Vagina (tissue), 2 donors: ENCODE measurements around the gene MRPL50. TPM values are rescaled to one million over a fixed set of nuclear protein-coding genes. Genes with fewer than 3 reads are reported as not detected.

Experiments
- DNase-seq, 2 donors: peaks; one replicate each; pipeline ENCODE4 v3.0.0-alpha.2; 2017; ENCODE audit errors: extremely low spot score in 2 of 2
- H3K27ac ChIP-seq: fragments of 200-600 bp; sonication (generic); one replicate; pipeline ENCODE4 v1.5.1; 2019
- H3K27me3 ChIP-seq: fragments of 200-600 bp; sonication (generic); one replicate; pipeline ENCODE4 v1.5.1; 2019
- H3K36me3 ChIP-seq, 2 donors: fragments of 200-600 bp; sonication (generic); one replicate each; pipeline ENCODE4 v1.5.1; 2017 to 2019
- H3K4me1 ChIP-seq: fragments of 200-600 bp; sonication (generic); one replicate; pipeline ENCODE4 v1.5.1; 2019
- H3K4me3 ChIP-seq, 2 donors: fragments of 200-600 bp; sonication (generic); 1 replicate in 1 of 2; 2 replicates in 1 of 2; pipeline ENCODE4 v1.5.1; 2016 to 2019
- H3K9me3 ChIP-seq: fragments of 200-600 bp; sonication (generic); one replicate; pipeline ENCODE4 v1.5.1; 2019
- CTCF ChIP-seq, 3 experiments: fragments of 450-650 bp in 2 of 3; fragments of 200-600 bp in 1 of 3; sonication (generic) in 1 of 3; IDR thresholded peaks; one replicate each; pipeline ENCODE4 v1.5.1; 2017 to 2019; ENCODE audit warnings: antibody characterized with exemption in 3 of 3, mild to moderate bottlenecking in 2 of 3, moderate library complexity in 2 of 3
- POLR2A ChIP-seq, 2 donors: fragments of 450-650 bp; IDR thresholded peaks; one replicate each; pipeline ENCODE4 v1.6.1; 2017; ENCODE audit warnings: antibody characterized with exemption in 2 of 2, mild to moderate bottlenecking in 2 of 2, moderate library complexity in 2 of 2
- POLR2AphosphoS5 ChIP-seq, 2 donors: sonication (generic); formaldehyde crosslinking; IDR thresholded peaks; one replicate each; pipeline ENCODE4 v1.9.0; 2017; ENCODE audit warnings: antibody characterized with exemption in 2 of 2, mild to moderate bottlenecking in 2 of 2, low read depth in 1 of 2; ENCODE audit not compliant: insufficient read depth in 1 of 2
- intact Hi-C: fragments of 100-400 bp; cut with DNase I; formaldehyde crosslinking; loops from one replicate; pipeline ENCODE4 v1.15.1; 2023
- total RNA-seq: library from RNA; depleted of rRNA; stranded (reverse); fragments of >200 nt; gene quantifications from one replicate; pipeline ENCODE4 v1.2.3, GENCODE V29; 2016

The MRPL50 gene
- total RNA-seq, 1 donor from 2014 or later = 8.8 TPM

- Histone ChIP-seq H3K9me3 (peaks cover 19% of the 10 kb centered on the region), H3K36me3 (no peaks in the 10 kb centered on the region), H3K4me1 (no peaks in the 10 kb centered on the region), H3K4me3 (no peak overlapping the region), H3K27me3 (no peaks in the 10 kb centered on the region), H3K27ac (no peak overlapping the region)
- DNase-seq = no peak
- TF ChIP-seq POLR2AphosphoS5 (IDR thresholded peaks at IDR 0.05; ENCODE audit: insufficient read depth in 1 of 2, low read depth in 1 of 2) (no peak), POLR2A (IDR thresholded peaks at IDR 0.05) (no peak), CTCF (IDR thresholded peaks at IDR 0.05) (no peak)
- intact Hi-C loops = no loop called here
These were observed 21.4 kb upstream of the MRPL50 start for GRCh38 chr9:101419863-101420262.

- Histone ChIP-seq H3K4me3 (no peak overlapping the region), H3K36me3 (no peaks in the 10 kb centered on the region), H3K27ac (no peak overlapping the region), H3K4me1 (no peaks in the 10 kb centered on the region), H3K27me3 (no peaks in the 10 kb centered on the region), H3K9me3 (peaks cover 22% of the 10 kb centered on the region)
- DNase-seq = no peak
- TF ChIP-seq CTCF (IDR thresholded peaks at IDR 0.05) (no peak), POLR2A (IDR thresholded peaks at IDR 0.05) (no peak), POLR2AphosphoS5 (IDR thresholded peaks at IDR 0.05; ENCODE audit: insufficient read depth in 1 of 2, low read depth in 1 of 2) (no peak)
- intact Hi-C loops = no loop called here
These were observed 20.4 kb upstream of the MRPL50 start for GRCh38 chr9:101418518-101419430.

- Histone ChIP-seq H3K4me1 (no peaks in the 10 kb centered on the region), H3K36me3 (no peaks in the 10 kb centered on the region), H3K27ac (no peak overlapping the region), H3K4me3 (no peak overlapping the region), H3K27me3 (no peaks in the 10 kb centered on the region), H3K9me3 (peaks cover 29% of the 10 kb centered on the region)
- TF ChIP-seq CTCF (IDR thresholded peaks at IDR 0.05) (no peak), POLR2AphosphoS5 (IDR thresholded peaks at IDR 0.05; ENCODE audit: insufficient read depth in 1 of 2, low read depth in 1 of 2) (no peak), POLR2A (IDR thresholded peaks at IDR 0.05) (no peak)
- no peak for DNase-seq
- intact Hi-C loops = no loop called here
These were observed 19.6 kb upstream of the MRPL50 start for GRCh38 chr9:101417977-101418376.

GRCh38 chr9:101417389-101417788, 19.0 kb upstream of the MRPL50 start:
- intact Hi-C loops = no loop called here

More at GRCh38 chr9:101417389-101417788, 19.0 kb upstream of the MRPL50 start:
- no peak for DNase-seq
- Histone ChIP-seq H3K27ac (no peak overlapping the region), H3K4me1 (no peaks in the 10 kb centered on the region), H3K4me3 (no peak overlapping the region), H3K36me3 (no peaks in the 10 kb centered on the region), H3K27me3 (no peaks in the 10 kb centered on the region), H3K9me3 (peaks cover 34% of the 10 kb centered on the region)
- no peak for TF ChIP-seq POLR2A (IDR thresholded peaks at IDR 0.05)
- no peak for TF ChIP-seq POLR2AphosphoS5 (IDR thresholded peaks at IDR 0.05; ENCODE audit: insufficient read depth in 1 of 2, low read depth in 1 of 2)
- TF ChIP-seq CTCF (IDR thresholded peaks at IDR 0.05) = no peak
